NCI-H187 treated with DMSO at 0.1 percent for 48 hours (cell line): ENCODE data around the gene NOX4.
"Not testable (repeated sequence)": the region's sequence is repeated elsewhere in the genome, so short reads cannot be mapped to it uniquely, and the experiment has no call there.

ENCODE experiments used
- DNase-seq: peaks from one replicate; lab custom pipeline; 2025; lab: John Stamatoyannopoulos, UW

Gene NOX4

DNA sequence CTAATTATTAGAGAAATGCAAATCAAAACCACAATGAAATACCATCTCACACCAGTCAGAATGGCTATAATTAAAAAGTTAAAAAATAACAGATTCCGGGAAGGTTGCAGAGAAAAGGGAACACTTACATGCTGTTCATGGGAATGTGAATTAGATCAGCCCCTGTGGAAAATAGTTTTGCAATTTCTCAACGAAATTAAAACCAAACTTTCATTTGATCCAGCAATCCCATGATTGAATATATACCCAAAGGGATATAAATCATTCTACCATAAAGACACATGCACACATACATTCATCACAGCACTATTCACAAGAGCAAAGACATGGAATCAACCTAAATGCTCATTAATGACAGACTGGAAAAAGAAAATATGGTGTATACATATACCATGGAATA lies 32.5 kb downstream of the NOX4 start:
- no peak for DNase-seq

DNA sequence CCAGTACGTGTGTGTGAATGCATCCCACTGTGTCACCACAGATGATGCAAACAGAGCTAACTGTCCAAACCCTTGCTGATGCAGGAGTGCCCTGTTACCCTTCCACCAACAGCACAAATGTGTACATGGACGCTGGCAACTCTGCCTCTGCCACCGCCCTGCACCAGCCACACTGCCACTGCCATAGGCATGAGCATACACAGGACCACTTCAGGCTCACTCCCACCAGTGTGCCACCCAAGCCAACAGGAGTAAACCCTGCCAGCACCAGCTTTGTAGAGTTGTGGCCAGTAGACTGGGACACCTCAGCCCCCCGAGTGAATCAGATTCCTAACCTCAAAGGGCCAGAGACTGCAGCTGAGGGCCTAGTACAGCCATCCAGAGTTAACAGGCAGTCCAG lies 34.0 kb downstream of the NOX4 start:
- no peak for DNase-seq

DNA sequence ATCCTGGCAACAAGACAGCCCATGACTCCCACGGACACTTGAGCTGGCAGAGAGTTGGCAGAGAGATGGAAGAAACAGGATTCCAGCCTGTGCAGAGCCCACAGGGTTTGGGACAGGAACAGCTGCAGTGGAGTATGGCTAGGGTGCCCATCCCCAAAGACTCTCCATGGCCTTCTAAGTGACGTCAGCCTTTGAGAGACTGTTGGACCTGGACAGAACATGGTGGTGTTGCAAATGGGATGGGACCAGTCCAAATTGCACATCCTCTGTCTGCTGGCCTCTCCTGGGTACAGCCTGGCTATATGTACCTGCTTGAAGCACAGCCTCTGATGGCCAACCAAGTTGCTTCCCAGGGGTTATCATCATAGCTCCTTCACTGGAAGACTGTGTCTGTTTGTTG lies 34.5 kb downstream of the NOX4 start:
- no peak for DNase-seq

DNA sequence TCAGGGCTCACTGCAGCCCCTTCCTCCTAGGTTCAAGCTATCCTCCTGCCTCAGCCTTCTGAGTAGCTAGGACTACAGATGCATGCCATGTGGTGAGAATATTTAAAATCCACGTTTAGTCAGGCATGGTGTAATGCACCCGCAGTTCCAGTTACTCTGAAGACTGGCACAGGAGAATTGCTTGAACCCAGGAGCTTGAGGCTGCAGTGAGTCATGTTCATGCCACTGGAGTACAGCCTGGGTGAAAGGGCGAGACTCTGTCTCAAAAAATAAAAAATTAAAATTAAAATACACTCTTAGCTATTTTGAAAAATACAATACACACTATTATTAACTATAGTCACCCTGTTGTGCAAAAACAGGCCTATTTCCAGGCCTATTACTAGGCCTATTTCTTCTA lies 38.4 kb downstream of the NOX4 start:
- no peak for DNase-seq

DNA sequence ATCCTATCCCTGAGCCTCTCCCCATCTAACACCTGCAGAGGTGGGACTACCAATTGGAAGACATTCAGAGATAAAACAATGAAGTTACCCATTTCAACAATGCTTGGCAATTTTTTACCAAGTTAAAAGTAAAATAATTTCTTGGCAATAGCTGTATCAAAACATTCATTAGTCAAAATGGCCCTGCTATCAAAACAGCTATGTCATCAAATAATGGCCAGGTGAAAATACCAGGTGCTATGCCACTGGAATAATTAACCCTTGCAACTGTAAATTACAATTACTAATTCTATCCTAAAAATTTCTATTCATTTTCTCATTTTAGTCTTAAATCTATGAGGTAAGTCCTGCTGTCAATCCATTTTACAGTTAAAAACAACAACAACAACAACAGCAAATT lies 43.3 kb downstream of the NOX4 start:
- DNase-seq: no peak

DNA sequence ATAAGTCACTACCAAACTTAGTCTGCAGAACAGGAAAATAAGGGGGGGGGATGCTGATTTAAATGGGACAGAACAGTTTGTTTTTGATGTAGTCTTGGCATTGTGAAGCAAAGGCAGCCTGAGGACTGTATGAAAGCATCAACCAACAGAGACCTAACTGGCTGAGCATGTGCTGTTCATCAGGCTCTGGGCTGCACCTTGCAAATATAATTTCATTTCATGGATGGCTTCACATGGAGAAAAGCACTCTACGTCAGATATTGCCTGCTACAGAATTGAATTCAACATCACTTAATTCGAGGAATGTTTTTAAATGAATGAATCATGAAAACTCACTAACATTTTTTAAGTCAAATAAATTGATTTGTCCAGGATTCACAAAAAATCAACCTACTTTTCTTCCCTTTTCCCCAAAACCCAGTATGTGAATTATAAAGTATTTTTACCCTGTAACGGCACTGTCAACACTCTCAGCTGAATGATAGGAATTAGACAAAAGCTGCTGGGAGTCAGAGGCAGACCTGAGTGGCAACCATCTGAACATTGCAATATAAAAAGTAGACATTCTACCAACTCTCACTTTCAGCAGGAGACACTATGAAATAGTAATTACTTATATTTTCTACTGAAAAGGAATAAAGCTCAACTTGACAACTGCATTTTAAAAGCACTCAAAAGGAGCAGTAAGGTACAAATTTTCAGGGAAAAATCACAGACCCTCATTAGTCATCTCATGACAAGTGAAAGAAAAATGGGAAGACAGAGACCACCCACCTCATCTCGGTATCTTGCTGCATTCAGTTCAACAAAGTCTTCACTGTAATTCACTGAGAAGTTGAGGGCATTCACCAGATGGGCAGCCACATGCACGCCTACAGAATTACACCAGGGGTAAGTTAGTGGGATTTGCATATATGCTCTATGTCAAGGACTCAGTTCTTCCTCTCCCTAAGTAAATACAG lies 47.5 kb downstream of the NOX4 start:
- no peak for DNase-seq

DNA sequence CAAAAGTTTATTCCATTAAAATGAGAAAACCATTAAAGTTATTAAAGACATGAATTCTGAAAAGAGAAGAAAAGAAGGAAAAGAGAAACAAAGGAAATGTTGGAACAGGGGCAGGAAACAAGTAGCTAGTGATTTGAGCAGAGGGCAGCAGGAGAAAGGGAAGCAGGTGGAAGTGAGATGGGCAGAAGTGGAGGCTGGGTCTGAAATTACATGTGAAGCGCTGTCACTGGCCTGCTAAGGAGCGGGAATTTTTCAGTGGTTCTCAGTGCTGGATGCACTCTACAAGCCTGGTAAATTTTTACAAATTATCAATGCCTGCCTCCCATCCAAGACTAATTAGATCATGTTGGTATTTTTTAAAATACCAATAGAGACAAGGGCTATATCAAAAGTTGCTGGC lies 48.4 kb downstream of the NOX4 start:
- no peak for DNase-seq

DNA sequence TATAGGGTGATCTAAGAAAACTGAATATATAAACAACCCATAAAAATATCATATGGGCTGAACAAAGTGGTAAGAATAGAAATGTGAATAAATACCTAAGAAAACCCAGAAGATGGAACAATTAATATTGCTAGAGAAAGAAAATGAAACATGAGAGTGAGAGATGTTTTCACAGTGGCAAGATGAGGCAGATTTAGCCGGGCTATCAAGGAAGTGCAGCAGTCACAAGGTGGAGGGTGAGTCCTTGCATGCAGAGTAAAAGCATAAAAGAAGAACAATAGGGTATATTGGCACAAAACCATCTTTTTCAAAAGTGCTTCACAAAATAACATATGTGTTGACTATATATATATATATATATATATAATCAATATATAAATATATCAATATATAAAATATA lies 49.6 kb downstream of the NOX4 start:
- no peak for DNase-seq

DNA sequence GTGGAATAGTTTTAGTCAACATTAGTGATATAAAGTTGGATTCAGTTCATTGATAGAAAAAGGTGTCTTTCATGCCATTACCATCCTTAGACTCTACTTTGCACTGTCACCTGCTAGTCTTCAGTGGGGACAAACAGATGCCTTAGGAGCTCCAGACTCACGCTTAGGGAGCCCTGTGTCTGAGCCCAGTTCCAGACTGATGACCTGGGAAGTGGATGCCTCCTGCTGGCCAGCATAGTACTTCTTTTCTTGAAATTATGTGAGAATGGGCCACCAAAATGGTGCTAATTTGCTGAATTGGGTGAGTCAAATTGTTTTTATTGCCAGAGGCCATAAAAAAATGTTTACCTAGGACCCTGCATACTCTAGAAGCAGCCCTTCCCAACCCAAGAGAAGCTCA lies 53.9 kb downstream of the NOX4 start:
- DNase-seq: no peak

DNA sequence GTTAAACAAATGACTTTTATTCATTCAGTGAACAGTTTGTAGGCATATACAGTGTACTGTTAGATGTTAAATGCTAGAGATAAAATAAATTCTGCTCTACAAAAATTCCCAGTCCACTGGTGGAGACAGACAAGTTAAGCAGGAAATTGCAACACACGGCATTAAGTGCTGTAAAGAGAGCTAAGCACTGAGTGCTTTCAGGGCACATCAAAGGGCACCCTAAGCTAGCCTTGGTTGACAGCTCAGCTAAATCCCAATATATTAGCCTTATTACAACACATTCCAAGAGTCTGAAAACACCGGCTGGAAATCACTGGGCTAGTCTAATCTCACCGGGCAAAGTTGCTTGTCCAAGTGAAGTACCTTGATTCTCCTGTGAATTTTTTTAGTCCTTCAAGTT lies 55.1 kb downstream of the NOX4 start:
- no peak for DNase-seq

DNA sequence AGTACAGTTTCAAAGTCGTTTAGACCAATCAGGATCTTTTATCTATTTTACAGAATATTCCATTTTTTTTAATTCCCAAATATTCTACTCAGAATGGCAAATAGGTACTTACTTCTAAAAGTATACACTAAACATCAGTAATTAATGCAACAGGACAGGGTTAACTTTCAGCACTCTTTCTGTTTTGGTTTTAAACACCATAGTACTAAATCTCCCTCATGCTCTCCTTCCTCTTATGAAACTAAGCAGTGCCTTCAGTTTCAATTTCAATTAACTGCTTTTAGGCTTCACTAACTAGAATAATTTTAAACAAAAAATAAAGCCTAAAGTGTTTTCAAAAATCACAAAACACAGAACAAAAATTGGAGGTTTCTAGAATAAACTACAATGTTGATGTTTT lies 57.9 kb downstream of the NOX4 start:
- DNase-seq: no peak

DNA sequence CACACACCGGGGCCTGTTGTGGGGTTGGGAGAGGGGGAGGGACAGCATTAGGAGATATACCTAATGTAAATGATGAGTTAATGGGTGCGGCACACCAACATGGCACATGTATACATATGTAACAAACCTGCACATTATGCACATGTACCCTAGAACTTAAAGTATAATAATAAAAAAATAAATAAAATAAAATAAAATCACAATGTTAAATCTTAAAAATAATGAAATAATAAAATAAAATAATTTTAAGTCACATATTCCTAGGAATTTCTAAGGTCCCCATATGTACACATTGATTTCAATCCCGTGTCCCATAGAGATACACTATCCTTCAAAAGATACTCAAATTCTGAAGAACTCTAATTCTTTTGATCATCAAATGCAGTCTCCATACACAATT lies 59.0 kb downstream of the NOX4 start:
- DNase-seq: not testable (repeated sequence)

DNA sequence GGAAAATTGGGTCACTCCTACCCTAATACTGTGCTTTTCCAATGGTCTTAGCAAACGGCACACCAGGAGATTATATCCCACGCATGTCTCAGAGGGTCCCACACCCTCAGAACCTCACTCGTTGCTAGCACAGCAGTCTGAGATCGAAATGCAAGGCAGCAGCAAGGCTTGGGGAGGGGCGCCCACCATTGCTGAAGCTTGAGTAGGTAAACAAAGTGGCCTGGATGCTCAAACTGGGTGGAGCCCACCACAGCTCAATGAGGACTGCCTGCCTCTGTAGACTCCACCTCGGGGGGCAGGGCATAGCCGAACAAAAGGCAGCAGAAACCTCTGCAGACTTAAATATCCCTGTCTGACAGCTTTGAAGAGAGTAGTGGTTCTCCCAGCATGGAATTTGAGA lies 64.7 kb downstream of the NOX4 start:
- DNase-seq: not testable (repeated sequence)

DNA sequence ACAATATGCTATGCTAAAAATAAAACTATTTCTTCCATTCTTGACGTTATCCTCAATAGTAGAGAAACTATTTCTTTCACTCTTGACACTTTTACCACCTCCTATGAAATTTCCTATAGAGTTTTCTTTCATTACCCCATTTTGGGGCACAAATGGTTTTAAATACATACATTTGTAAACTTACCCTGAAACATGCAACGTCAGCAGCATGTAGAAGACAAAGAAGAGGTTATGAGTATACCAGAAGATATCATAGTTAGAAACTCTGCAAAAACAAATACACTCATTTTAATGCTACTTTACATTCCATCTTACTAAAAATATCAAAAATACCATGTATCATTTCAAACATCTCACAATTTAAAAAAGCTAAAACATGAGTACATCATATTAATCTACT lies 69.5 kb downstream of the NOX4 start:
- DNase-seq: no peak

DNA sequence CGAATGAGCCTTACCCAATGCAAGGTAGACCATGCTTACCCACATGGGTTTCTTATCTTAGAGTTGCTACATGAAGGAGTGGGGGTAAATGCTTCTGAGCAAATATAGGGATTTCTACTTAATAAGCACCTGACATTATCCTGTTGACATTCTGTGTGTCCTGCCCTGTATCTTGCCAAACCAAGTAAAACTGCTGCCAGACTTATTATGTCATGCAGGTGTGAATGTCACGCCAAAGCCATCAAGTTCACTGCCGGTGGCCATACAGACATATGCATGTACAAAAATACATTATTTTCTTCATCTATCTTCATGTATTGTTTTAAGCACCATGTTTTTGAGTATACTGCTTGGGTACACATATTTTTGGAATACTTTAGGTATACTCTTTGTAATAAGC lies 70.2 kb downstream of the NOX4 start:
- no peak for DNase-seq

DNA sequence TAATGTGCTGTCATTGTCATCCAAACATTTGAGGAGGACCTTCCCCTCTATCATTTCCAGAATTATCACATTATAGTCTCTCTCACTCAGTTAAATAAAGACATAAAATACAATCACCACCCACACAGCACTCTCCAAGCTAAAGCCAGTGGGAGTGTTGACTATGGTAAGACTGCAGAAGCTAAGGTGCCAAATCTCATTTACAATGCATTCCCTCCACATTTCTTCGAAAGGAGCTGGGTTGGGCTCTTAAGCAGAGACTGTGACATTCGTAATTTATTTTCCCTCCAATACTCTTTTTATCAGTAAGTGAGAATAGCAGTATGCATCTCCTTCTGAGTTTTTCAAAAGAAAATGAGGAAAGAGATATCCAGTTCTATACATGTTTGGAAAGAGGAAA lies 74.2 kb downstream of the NOX4 start:
- DNase-seq: no peak

DNA sequence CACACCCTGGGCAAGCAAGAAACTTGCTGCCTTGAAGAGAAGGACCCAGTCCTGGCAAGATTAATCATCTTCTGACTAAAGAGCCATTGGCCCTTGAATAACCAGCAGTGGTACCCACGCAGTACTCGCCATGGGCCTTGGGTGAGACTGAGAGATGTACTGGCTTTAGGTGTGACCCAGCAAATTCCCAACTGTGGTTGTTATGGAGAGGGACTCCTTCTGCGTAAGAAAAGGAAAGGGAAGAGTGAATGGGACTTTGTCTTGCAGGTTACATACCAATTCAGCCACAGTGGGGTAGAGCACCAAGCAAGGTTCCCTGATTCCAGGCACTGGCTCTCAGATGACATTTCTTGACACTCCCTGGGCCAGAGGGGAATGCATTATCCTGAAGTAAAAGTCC lies 80.1 kb downstream of the NOX4 start:
- DNase-seq: not testable (repeated sequence)

DNA sequence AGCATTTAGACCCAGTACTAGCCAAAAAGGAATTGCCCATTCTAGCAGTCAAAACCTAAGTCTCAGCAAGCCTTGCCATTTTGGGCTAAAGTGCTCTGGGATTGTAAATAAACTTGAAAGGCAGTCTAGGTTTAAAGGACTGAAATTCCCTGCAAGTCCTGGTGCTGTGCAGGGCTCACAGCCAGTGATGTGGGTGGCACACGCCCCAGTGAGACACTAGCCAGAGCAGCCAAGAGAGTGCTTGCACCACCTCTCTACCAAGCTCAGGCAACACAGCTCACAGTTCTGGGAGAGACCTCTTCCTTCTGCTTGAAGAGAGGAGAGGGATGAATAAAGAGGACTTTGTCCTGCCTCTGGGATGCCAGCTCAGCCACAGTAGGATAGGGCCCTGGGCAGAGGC lies 80.5 kb downstream of the NOX4 start:
- DNase-seq: not testable (repeated sequence)

DNA sequence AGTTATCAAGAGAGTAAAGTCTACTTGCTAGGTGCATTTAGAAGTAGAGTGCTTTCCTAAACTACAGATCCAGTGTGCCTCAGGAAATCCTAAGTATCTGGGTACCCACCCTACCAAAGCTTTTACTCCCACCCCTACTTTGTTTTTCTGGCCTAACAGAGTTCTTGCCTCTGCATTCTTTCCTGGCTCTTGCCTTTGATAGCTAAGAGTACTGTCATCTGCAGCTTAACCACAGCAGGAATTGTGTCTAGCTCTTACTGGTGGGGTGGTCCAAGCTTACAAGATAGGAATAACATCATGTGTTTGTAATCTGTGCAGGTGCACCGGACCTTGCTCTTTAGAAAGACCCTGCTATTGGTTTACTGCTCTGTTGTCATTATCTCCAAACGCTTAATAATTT lies 82.7 kb downstream of the NOX4 start:
- DNase-seq: not testable (repeated sequence)

DNA sequence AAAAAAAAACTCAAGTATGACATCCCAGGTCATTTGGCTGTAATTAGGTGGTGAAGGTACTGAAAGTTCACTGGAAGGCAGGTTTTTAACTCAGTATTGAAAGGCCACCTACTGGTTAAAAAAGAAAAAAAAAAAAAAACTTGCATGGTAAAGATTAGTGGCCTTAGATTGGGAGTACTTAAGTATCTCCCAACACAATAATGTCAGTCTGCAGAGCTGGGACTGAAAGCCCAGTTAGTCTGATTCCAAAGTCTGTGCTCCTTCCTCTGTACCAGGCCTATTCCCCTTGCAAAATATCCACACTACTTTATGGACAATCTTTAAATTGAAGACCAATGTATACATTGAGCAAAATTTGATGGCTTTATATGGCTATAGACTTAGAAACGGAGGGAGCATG lies 85.5 kb downstream of the NOX4 start:
- DNase-seq: no peak

DNA sequence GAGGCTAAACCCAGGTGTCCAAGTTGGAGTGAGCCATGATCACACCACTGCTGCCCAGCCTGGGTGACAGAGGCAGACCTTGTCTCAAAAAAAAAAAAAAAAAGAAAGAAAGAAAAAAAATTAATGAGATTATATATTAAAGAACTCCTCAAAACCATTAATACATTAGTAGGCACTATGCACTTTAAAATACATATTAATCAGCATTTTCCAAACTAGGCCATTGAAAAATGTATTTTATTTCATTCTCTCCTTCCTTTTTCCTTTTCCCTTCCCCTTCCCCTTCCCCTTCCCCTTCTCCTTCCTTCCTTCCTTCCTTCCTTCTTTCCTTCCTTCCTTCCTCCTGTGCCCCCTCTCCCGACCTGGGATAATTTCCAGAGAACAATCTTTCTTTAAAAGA lies 99.5 kb downstream of the NOX4 start:
- not testable (repeated sequence) for DNase-seq

DNA sequence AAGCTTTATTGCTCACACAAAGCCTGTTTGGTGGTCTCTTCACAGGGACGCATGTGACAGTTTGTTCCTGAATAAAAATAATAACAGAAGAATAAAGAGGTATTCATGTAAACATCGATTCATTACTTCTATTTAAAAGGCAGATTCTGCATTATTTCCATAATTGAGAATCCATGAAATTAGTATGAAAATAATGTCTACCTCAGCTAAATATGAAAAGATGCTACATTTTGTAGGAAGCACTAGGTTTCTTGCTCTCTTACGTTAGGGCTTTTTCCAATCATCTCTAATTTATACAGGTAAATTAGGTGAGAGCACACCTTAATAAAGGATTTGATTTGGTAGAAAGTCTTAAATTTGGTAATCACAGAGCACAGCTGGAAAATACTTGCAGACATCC lies 103.7 kb downstream of the NOX4 start:
- not testable (repeated sequence) for DNase-seq

DNA sequence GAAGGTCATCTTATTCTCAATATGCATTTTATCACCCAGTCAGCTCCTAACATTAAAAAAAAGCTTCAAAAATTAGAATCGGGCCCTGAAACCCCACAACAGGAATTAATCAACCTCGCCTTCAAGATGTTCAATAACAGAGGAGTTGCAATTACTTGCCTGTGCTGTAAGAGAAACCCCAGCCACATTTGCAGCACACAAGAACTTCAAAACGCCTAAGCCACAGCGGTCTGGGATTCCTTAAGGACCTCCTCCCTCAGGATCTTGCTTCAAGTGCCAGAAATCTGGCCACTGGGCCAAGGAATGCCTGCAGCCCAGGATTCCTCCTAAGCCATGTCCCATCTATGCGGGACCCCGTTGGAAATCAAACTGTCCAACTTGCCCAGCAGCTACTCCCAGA lies 108.2 kb downstream of the NOX4 start:
- not testable (repeated sequence) for DNase-seq

DNA sequence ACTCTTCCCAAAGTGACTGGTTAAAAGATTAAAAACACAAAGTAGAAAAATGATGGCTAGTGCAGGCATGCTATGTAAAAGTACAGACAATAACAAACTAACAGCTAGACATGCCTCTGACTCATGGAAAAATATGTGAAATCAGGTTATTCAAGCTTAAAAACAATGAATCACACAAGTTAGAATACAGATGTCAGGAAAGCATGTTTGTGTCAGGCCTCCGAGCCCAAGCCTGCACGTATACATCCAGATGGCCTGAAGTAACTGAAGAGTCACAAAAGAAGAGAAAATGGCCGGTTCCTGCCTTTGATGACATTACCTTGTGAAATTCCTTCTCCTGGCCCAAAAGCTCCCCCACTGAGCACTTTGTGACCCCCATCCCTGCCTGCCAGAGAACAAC lies 110.1 kb downstream of the NOX4 start:
- no peak for DNase-seq
